HG03442 (cell line): ENCODE results near the gene KLB.
A peak's percentile ranks its signal among the peaks of the same experiment; 100 is the strongest.
"Not testable (repeated sequence)": the region's sequence is repeated elsewhere in the genome, so short reads cannot be mapped to it uniquely, and the experiment has no call there.

Experiments used
- ATAC-seq: cut with Tn5 transposase; IDR thresholded peaks from one replicate; pipeline ENCODE4 v1.9.1; 2021; ENCODE audit warnings: mild to moderate bottlenecking, moderate library complexity; ENCODE audit not compliant: unreplicated experiment

KLB gene

GRCh38 chr4:39406763-39407583 is at the start of gene KLB:
TSS of gene KLB (plus strand) at chr4:39406930. CDS start at chr4:39406950, 20 bp downstream.
- ATAC-seq: no peak

DNA sequence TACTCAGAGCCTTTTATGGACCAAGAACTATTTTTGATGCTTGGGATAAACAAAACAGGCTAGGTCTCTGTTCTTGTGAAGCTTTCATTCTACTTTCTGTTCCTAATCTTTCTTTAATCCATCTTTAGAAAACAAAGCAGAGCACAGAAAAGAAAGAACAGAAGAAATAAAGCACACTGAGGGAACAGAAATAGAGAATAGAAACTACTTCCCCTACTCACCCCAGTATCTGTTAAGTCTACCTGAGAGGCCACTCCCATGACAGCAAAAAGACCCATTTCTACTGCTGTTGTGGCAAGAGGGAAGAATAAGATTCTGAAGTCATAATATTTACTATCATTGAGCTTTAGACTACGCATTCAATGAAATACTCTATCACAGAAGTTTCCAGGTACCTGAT is 49.7 kb upstream of the KLB start:
- ATAC-seq: no peak

DNA sequence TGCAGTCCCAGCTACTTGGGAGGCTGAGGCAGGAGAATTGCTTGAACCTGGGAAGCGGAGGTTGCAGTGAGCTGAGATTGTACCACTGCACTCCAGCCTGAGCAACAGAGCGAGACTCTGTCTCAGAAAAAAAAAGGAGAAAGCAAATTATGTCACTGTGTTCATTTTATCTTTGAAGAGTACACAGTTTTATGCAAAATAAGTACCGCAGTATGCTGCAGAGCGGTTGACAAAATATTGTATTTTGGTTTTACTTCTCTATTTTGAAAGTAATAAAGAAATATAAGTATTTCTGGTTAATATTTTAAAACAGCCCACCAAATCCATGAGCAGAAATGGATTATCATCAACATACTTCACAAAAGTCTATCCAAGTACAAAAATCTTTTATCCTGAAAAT is 46.1 kb upstream of the KLB start:
- ATAC-seq: peak; percentile 57

DNA sequence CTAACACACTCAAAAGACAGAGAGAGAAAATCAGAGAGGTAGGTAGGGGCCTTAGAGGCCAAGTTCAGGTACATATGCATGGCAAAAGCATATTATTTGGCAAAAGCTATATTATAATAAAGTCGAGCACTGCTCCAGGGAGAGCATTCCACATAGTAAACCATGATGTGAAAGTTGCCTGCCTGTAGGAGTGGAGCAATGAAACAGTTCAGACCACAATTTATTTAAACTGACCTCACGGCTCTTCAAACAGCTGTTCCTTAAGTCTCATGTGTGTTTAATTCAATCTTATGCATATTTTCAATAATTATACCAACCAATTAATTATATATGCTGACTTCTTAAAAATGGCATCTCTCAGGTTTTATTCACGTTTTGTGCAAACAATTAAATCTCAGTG is 43.9 kb upstream of the KLB start:
- no peak for ATAC-seq

DNA sequence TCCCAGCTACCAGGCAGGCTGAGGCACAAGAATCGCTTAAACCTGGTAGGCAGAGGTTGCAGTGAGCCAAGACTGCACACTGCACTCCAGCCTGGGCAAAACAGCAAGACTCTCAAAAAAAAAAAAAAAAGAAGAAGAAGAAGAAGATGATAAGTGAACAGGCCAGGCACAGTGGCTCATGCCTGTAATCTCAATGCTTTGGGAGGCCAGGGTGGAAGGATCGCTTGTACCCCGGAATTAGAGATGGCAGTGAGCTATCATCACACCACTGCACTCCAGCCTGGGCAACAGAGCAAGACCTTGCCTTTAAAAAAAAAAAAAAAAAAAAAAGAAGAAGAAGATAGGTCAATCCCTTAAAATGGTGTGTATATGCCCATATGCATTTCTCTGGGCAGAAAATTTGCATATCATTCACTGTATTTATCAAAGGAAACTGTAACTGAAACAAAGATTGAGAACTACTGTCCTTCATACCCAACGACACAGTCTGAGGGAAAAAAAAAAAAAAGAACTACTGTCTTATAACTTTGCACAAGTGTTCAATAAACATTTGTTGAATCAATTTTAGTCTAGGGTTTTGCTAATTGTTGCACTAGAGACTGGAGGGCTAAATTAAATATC is 42.8 kb upstream of the KLB start:
- no peak for ATAC-seq

GRCh38 chr4:39365360-39365759 is 41.4 kb upstream of the KLB start:
- no peak for ATAC-seq

DNA sequence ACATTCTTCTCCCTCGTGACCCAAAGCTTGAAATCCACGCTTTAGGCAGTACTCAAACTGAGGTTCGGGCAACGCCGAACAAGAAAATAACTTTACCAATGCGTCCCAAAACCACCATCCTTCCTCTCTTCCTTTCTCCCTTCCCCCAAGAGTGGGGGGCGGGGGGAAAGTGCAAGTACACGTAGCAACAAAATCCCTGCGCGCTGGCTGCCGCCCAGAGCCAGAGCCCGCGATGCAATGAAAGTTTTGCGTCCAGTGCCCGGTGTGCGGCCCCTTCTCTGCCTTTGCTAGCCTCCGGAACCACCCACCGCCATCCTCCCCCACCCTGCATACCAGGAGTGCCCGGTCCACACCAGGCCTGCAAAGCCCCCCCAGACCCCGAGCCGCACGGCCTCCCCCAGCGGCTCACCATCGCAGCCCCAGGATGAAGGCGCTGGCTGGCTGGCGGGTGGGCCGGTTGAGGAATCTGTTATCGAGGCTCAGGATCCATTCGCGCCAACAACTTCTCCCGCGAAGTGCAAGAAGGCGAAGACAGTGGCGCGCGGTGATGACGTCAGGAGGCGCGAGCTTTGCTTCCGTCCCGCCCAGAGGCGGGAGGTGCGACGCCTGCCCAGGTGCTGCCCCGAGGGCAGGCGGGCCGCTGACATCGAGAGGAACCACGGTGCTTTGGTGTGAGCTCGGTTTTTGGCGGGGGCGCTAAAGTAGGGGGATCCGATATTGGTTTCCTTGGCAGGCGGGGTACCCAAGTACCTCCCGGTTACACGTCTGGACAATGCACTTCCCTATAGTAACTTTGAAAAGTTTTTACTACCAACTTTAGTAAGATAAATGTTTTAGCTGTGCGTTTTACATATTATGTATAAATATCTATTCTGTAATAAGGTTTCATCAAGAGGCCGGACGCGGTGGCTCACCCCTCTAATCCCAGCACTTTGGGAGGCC is 40.6 kb upstream of the KLB start, which contains the start of gene RFC1:
Gene RFC1 (minus strand): TSS at position 533 of the 942 bp plus-strand sequence. CDS start 121 bp downstream, at position 412.
- ATAC-seq: peak; percentile 74

DNA sequence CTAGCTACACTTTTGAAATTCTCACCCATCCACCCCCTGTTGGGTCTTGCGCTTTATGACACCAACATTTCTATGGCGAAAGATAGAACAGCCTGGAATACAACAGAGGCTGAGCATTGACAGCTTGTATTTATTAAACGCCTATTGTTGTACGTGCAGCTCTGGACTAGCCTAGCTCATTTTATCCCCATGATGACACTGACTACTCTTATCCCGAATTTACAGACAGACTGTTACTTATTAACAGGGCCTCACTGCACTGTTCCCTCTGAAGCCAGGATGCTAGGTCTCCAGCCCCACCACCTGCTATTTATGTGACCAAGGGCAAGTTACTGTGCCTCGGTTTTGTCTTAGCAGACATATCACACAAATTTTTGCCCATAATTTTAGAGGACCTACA is 39.6 kb upstream of the KLB start:
- ATAC-seq: no peak

- no peak for ATAC-seq
Observed at GRCh38 chr4:39369301-39369700, 37.4 kb upstream of the KLB start.

- not testable (repeated sequence) for ATAC-seq
Observed at GRCh38 chr4:39371209-39371608, 35.5 kb upstream of the KLB start.

- no peak for ATAC-seq
Observed at GRCh38 chr4:39375478-39375877, 31.3 kb upstream of the KLB start.

- ATAC-seq: no peak
Observed at GRCh38 chr4:39383690-39384089, 23.0 kb upstream of the KLB start.

DNA sequence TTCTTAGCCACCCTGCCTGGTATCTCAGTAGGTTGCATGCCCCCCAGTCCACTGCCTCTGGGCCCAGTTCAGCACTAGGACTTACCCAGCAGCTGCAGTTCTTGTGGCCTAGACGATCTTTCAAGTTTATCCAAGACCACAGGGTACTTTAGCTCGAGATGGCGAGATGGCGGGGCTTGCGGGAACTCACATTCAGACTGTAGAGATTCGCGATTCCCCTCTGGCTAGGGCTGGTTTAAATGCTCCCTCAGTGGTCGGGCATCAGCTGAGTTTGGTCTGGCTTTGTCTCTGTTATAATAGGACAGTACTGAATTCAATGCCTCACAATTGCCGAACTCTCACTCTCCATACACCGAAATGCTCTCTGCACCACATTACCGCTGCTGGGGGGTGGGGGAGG is 22.2 kb upstream of the KLB start:
- no peak for ATAC-seq

- no peak for ATAC-seq
Observed at GRCh38 chr4:39390603-39391002, 16.1 kb upstream of the KLB start.

GRCh38 chr4:39394706-39395105 is 12.0 kb upstream of the KLB start:
- ATAC-seq: no peak

DNA sequence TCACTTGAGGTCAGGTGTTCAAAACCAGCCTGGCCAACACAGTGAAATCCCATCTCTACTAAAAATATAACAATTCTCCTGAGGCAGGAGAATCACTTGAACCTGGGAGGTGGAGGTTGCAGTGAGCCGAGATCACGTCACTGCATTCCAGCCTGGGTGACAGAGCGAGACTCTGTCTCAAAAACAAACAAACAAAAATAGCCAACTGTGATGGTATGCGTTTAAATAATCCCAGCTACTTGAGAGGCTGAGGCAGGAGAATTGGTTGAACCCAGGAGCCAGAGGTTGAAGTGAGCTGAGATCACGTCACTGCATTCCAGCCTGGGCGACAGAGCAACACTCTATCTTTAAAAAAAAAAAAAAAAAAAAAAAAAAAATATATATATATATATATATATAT is 5.1 kb upstream of the KLB start:
- not testable (repeated sequence) for ATAC-seq

DNA sequence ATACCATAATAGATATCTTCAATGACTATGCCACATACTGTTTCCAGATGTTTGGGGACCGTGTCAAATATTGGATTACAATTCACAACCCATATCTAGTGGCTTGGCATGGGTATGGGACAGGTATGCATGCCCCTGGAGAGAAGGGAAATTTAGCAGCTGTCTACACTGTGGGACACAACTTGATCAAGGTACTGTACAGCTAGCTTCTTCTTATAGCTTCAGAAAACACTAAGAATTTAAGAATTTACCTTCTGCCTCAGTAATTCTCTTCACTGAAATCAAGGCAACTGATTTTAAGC is 805 bp downstream of the KLB start:
- ATAC-seq: no peak

DNA sequence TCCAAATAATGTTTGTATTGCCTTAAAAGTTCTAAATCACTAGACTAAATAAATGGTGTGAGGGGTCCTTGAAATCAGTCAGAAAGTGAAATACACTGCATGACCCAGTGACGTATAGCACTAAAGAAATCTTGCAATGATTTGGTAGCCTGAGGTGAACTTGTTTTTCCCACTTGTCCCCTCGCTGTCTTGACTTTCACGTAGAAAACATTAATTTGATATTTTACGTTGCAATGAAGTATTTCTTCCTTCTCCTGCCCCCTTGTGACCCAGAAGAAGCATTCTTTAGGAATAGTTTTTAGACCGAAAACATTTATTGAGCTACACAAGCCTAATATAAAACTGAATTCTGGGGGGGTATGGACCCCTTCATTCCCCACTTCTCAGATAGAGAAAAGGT is 3.7 kb downstream of the KLB start:
- ATAC-seq: no peak

DNA sequence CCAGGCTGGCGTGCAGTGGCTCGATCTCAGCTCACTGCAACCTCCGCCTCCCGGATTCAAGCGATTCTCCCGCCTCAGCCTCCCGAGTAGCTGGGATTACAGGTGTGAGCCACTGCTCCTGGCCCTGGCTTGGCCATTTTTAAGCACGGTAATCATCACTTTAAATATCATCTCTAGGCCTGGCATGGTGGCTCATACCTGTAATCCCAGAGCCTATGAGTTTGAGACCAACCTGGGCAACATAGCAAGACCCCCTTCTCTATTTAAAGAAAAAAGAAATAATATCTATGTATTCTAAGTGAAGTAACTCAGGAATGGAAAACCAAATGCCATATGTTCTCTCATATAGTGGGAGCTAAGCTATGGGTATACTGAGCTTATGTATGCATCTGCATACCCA is 4.8 kb downstream of the KLB start:
- not testable (repeated sequence) for ATAC-seq

DNA sequence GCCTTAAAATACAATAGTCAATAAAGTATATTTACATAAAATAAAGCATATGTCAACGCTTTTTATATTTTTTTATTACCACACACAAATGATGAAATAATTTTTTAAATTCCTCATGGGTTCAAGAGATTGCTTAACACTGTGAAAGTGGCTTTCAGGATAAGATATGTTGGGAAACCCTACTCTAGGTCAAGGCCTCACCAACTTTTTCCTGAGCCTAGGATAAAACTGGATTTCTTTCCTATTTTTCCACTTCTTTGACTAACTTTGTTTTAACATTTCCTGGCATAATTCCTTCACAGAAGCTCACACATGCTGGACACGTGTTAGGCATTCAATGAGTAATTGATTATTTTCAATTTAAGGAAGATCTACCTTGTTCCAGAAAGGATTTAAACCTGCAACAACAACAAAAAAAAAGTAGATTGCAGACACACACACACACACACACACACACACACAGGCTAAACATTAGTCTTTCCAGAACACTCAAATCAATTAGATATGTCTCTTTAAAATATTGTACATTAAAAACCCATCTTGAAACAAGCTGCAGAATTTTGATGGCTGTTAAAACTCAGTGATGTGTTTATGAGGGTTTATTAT is 9.1 kb downstream of the KLB start:
- ATAC-seq: no peak

- ATAC-seq: no peak
Observed at GRCh38 chr4:39422247-39422646, 15.5 kb downstream of the KLB start.
